ENCODE results near the gene RASGRP3.

The RASGRP3 gene

GRCh38 chr2:33433279-33434235 lies 42.9 kb upstream of the RASGRP3 start:
- H3K36me3 ChIP-seq = no peaks in the 10 kb centered on the region
- H3K9me3 ChIP-seq = no peaks in the 10 kb centered on the region
- no peaks in the 10 kb centered on the region for H3K4me1 ChIP-seq (ENCODE audit: control insufficient read depth in 1 of 2, insufficient read depth in 1 of 2, low read depth in 1 of 2, low read length in 1 of 2)
- H3K27me3 ChIP-seq = no peaks in the 10 kb centered on the region
- no peak overlapping the region for H3K27ac ChIP-seq
- H3K4me3 ChIP-seq (ENCODE audit: low read depth in 1 of 2, low read length in 1 of 2) = no peak overlapping the region
- TF ChIP-seq CTCF (IDR thresholded peaks at IDR 0.05) = no peak

GRCh38 chr2:33435518-33435917 lies 40.9 kb upstream of the RASGRP3 start:
- no peak overlapping the region for H3K4me3 ChIP-seq (ENCODE audit: low read depth in 1 of 2, low read length in 1 of 2)
- H3K4me1 ChIP-seq (ENCODE audit: control insufficient read depth in 1 of 2, insufficient read depth in 1 of 2, low read depth in 1 of 2, low read length in 1 of 2) = no peaks in the 10 kb centered on the region
- no peaks in the 10 kb centered on the region for H3K9me3 ChIP-seq
- no peak overlapping the region for H3K27ac ChIP-seq
- no peaks in the 10 kb centered on the region for H3K36me3 ChIP-seq
- H3K27me3 ChIP-seq = no peaks in the 10 kb centered on the region
- no peak for TF ChIP-seq CTCF (IDR thresholded peaks at IDR 0.05)

GRCh38 chr2:33436083-33436482 lies 40.4 kb upstream of the RASGRP3 start:
- no peaks in the 10 kb centered on the region for H3K4me1 ChIP-seq (ENCODE audit: control insufficient read depth in 1 of 2, insufficient read depth in 1 of 2, low read depth in 1 of 2, low read length in 1 of 2)
- no peak overlapping the region for H3K27ac ChIP-seq
- no peak for TF ChIP-seq CTCF (IDR thresholded peaks at IDR 0.05)
- H3K36me3 ChIP-seq = no peaks in the 10 kb centered on the region
- H3K9me3 ChIP-seq = no peaks in the 10 kb centered on the region
- H3K27me3 ChIP-seq = no peaks in the 10 kb centered on the region
- no peak overlapping the region for H3K4me3 ChIP-seq (ENCODE audit: low read depth in 1 of 2, low read length in 1 of 2)

- H3K9me3 ChIP-seq = no peaks in the 10 kb centered on the region
- H3K4me3 ChIP-seq (ENCODE audit: low read depth in 1 of 2, low read length in 1 of 2) = no peak overlapping the region
- no peaks in the 10 kb centered on the region for H3K4me1 ChIP-seq (ENCODE audit: control insufficient read depth in 1 of 2, insufficient read depth in 1 of 2, low read depth in 1 of 2, low read length in 1 of 2)
- no peaks in the 10 kb centered on the region for H3K36me3 ChIP-seq
- TF ChIP-seq CTCF (IDR thresholded peaks at IDR 0.05) = no peak
- H3K27me3 ChIP-seq = no peaks in the 10 kb centered on the region
- H3K27ac ChIP-seq = no peak overlapping the region
Measured at GRCh38 chr2:33437297-33437696, 39.2 kb upstream of the RASGRP3 start.

- no peaks in the 10 kb centered on the region for H3K9me3 ChIP-seq
- no peaks in the 10 kb centered on the region for H3K36me3 ChIP-seq
- no peak for TF ChIP-seq CTCF (IDR thresholded peaks at IDR 0.05)
- H3K27ac ChIP-seq = no peak overlapping the region
- H3K4me3 ChIP-seq (ENCODE audit: low read depth in 1 of 2, low read length in 1 of 2) = no peak overlapping the region
- H3K4me1 ChIP-seq (ENCODE audit: control insufficient read depth in 1 of 2, insufficient read depth in 1 of 2, low read depth in 1 of 2, low read length in 1 of 2) = no peaks in the 10 kb centered on the region
- H3K27me3 ChIP-seq = no peaks in the 10 kb centered on the region
Measured at GRCh38 chr2:33437815-33438214, 38.6 kb upstream of the RASGRP3 start.
